GM19023 (cell line): Measurements from ENCODE around the gene UNC5C.

Source experiments
- ATAC-seq: cut with Tn5 transposase; IDR thresholded peaks from one replicate; pipeline ENCODE4 v1.9.1; 2021; ENCODE audit warnings: mild to moderate bottlenecking, moderate library complexity; ENCODE audit not compliant: unreplicated experiment

UNC5C gene

DNA sequence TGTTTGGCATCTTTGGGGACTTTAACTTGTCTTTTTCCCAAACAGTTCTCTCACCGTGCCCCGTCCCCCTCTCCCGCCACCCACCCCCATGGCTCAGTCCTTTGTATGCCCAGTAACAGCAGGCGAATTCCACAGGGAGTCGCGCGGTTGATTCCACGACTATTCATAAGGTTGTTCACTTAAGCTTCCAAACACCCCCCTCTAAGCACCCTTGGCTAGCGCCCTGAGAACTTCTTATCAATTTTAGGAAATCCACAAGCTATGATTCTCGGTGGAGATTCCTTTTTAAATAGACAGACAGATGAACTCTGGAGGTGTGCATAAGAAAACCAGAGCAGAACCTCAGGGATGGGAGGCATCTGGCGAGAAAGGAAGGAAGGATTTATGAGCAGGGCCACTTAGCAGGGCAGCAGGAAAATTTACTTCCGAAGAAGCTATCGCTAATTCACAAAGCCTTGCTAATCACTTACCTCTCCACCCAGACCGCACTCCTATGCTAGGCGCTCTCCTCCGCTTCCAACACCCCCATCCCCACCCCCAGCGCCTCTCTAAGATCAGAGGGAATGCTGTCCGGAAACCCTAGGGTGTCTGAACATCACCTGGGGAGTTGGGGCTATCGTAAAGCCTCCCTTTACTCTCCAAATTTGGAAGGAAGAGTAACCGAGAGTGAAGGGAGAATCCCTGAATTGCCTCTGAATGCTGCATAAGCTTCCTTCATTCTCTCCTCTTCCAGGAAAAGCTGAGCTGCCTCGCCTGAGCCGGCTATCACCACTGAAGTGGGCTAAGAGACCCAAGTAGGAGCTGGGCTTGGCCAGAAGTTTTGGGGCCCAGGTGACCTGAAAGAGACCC, 1.7 kb downstream of the UNC5C start:
- no peak for ATAC-seq

DNA sequence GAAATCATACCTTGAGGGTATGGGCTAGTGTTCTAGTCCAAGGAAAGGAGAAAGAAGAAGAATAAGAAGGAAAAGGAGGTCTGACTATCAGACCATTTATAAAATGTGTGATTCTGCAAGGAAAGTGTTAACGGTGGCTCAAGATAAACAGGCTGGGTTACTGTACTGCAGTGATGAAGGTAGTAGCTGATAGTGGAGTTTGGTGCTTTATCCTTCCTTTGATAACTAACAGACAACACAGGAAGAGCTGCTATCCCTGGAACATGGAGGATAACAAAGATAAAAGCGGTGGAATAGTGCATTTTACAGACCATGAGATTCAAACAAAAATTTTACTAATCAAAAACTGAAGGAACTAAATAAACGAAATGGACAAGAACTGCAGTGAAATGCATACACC, 2.6 kb downstream of the UNC5C start:
- ATAC-seq = no peak

DNA sequence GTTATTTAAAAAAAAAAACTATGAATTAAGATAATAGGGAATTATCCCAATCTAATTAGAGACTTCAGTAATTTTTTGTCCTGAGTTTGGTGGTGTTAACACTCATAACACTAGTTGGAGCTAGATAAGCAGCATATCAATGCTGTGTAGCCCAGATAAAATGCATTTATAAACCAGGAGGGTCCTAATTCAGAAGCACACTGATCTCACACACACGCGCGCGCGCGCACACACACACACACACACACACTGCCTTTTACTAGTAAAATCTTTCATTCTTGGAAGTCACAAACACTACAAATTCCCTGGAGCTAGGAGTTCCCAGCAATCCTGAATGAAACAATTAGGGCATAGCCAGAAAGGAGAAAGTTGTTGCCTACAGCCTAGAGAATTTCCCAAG, 3.2 kb downstream of the UNC5C start:
- ATAC-seq = no peak

GRCh38 chr4:95544113-95545103, 4.4 kb downstream of the UNC5C start:
- ATAC-seq = no peak

DNA sequence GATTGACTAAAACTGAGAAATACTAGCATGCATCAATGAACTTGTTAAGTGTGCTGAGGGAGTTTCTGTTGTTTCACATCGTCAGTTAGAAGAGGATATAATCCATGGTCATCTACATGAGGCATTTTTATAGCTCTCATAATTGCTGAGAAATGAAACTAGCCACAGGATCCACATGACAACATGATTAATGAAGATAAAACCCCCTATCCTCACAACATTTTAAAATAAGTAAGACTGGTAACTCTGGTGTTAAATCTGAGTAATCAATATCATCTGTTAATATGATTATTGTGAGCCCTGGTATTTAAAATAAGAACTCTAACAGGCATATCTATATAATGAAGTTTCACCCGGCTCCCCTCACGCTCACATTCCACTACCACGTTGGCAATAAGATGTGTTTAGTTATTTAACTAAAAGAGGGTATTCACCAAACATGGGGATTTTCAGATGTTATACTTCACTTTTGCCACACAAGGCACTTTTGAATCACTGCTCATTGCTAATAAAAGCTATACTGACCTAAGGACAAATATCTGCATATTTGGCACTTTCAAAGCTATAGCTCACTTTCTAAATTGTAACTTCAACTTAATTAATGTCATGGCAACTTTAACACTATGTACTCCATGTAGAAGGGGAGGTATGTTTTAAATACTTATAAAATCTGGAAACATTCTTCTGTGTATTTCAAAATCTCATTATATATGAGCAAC, 6.7 kb downstream of the UNC5C start:
- no peak for ATAC-seq

DNA sequence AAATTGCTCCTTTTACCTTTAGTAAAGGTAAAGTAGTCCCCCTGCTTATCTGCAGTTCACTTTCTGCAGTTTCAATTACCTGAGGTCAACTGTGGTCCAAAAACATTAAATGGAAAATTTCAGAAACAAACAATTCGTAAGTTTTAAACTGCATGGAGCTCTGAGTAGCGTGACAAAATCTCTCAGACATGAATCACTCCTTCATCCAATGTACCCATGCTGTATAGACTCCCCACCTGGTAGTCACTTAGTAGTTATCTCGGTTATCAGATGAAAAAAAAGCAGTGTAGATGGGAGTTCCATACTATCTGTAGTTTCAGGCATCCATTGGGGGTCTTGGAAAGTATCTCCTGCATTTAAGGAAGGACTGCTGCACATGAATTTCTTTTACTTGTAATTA, 7.7 kb downstream of the UNC5C start:
- no peak for ATAC-seq

DNA sequence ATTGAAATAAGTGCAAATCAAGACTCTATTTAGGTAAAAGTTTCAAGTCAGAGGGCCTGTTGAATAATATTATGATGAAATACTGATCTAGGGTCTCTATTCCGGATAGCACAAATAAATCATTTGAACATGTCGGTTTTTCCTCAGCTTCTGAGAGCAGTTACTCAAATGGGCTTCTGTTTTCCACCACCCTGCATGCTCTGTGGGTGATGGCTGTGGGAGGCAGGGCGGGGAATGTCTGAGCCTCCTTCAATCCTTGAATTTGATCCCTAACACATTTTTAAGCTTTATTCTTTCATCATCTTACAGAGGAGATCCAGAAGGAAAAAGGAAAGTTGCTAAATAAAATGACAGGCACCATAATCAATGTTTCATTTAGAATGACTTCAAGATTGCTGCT, 8.5 kb downstream of the UNC5C start:
- no peak for ATAC-seq

GRCh38 chr4:95539106-95539505, 9.7 kb downstream of the UNC5C start:
- ATAC-seq = no peak

GRCh38 chr4:95537863-95538488, 10.8 kb downstream of the UNC5C start:
- ATAC-seq = no peak

DNA sequence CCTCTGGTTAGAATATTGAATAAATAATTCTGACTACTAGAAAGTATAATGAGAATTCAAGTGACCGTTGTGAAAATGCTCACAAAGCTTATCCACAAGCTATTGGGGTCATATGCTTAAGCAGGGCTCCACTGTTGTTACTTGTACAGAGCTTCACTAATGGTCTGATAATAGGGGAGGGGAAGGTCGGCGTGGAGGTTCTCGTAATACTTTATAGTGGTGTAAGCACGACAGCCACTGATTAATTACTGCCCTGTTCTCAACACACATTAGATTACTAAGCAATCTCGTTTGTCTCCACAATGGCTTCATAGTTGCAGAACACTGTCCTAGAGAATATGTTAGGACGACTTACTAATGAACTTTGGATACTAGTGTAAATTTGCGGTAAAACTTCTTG, 11.6 kb downstream of the UNC5C start:
- ATAC-seq = no peak

GRCh38 chr4:95536650-95537049, 12.1 kb downstream of the UNC5C start:
- no peak for ATAC-seq

DNA sequence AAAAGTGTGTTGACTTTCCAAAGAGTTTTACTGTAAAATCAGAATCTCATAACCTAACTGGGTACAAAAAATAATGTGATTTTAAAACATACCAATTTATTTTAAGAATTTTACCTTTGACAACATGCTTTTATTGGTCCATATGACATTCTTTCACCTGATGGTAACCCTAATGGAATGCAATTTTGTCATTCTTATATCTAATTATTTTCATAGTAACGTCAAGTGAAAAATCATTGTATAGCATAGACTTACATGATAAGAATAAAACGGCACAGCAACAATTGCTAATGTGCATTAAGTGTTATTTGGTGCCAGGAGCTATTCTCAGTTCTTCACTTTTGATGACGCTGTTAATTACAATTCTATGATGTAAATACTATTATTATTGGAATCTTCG, 13.6 kb downstream of the UNC5C start:
- no peak for ATAC-seq

DNA sequence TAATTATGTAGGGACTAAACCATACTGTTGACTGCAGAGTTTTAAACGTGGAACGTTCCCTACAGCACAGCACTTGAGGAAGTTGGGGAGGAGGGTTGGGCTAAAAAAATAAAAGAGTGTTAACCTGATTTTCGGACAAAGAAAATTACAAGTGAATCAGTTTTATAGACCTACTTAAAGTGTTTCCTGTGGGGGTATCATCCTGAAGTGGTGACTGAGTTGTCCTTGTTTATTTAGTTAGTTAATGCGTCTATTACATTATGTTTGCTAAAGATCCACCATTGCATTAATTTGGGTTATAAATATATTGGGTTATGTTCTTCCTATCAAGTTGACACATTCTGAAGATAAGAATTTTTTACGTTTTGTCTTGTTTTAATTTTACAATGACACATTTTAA, 14.7 kb downstream of the UNC5C start:
- no peak for ATAC-seq

- no peak for ATAC-seq
Observed at GRCh38 chr4:95533254-95533653, 15.5 kb downstream of the UNC5C start.

DNA sequence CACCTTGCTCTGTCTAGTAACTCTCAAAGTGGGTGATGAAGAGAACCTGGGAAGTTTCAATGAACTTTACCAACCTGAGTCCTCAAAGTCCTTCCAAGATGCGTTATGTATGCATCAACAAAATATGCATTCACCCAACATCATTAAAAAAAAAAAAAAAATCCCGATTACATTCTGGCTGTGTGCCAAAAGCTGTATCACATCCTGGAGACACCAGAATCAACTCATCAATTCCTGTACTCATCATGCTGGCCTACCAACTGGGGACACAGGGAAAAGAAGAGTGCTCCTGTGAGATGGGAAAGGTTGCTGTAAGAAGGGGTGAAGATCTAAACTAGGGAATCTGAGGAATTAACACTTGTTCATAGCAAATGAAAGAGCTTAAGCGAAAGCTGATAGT, 16.5 kb downstream of the UNC5C start:
- ATAC-seq = no peak

DNA sequence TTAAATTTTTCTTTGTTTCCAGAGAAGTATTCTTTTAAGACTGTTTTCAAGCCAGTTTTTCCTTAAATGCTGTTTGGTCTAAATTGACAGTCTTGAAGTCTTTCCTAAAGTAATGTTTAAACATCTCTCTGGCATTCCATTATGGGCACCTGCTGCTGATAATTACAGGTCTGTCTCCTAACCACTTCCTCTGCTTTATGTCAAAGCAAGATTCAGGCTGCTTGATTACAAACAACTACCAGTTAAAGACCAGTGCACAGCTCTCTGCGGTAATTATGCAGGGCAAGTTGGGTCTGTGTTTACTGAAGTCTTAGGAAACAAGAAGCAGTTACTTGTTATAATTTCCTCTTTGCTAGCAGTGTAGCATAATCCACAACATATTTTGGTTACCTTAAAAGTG, 17.6 kb downstream of the UNC5C start:
- ATAC-seq = no peak

DNA sequence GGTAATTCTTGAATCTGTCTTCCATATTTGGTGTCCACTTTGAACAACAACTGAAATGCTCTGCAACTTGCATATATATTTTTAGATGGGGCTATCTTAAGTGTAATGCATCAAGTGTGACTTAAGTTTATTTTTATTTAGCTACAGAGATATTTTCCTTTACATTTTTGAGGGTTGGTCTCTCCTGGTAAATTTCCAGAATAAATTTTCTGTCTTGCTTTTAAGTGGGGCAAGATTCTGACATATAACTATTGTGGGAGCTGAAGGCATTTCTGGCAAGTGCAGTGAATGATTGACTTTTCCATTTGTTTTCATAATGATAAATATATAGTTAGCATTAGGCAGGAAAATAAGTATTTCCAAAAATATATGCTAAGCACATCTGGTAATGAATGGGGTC, 18.8 kb downstream of the UNC5C start:
- ATAC-seq = no peak

DNA sequence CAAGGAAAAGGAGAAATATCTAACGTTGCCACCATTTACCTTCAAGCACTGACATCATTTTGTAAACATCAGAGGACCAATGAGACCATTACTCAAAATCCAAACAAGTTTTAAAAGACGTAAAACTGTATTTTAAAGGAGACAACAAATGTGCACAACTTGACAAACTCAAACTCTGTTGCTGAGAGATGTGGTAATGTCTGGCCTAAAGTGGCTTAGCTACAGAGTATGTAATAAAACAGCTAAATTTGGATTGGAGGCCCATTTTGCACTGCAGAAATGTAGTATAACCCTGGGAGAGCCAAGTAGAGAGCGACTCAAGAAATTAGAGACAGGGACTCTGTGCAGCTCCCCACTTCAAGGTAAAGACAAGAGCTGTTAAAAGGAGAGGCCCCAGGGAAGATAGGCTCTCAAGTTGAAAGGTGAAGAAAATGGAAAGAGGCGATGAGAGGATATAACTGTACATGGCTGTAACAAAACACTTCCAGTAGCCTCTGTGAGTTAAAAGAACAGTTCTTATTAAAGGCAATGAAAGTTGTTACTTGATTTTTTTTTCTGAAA, 20.3 kb downstream of the UNC5C start:
- no peak for ATAC-seq

- ATAC-seq = no peak
Observed at GRCh38 chr4:95526075-95526474, 22.7 kb downstream of the UNC5C start.

- ATAC-seq = no peak
Observed at GRCh38 chr4:95524729-95525128, 24.0 kb downstream of the UNC5C start.
